Astrocyte of the cerebellum (primary cell): ENCODE results near the gene AAGAB.

Source experiments
- DNase-seq: peaks from one replicate; pipeline ENCODE4 v3.0.0-alpha.2; 2011; ENCODE audit warnings: low read depth
- H3K4me3 ChIP-seq: 2 replicates; pipeline ENCODE4 v1.5.1; 2011; ENCODE audit warnings: mild to moderate bottlenecking, low read depth, low read length, moderate library complexity
- CTCF ChIP-seq: IDR thresholded peaks from 2 replicates; pipeline ENCODE4 v1.5.1; 2012; ENCODE audit warnings: low read length, low read depth, moderate library complexity, mild to moderate bottlenecking; ENCODE audit errors: missing control alignments
- in situ Hi-C: cut with HindIII; loops from 2 replicates; pipeline ENCODE4 v1.10.0; 2017; ENCODE audit warnings: low sequenced_read_pairs

Gene AAGAB

GRCh38 chr15:67225336-67225735 is 29.1 kb downstream of the AAGAB start:
- in situ Hi-C loops = no loop called here
- TF ChIP-seq CTCF = no peak
- DNase-seq = no peak
- H3K4me3 ChIP-seq = no peak overlapping the region

GRCh38 chr15:67224889-67225288 is 29.6 kb downstream of the AAGAB start:
- DNase-seq = no peak
- TF ChIP-seq CTCF = no peak
- no peak overlapping the region for H3K4me3 ChIP-seq
- in situ Hi-C loops = no loop called here

- H3K4me3 ChIP-seq = no peak overlapping the region
- TF ChIP-seq CTCF = no peak
- DNase-seq = no peak
- in situ Hi-C loops = no loop called here
Measured at GRCh38 chr15:67219288-67219687, 35.2 kb downstream of the AAGAB start.

GRCh38 chr15:67218428-67218827 is 36.0 kb downstream of the AAGAB start:
- in situ Hi-C loops = no loop called here
- no peak for TF ChIP-seq CTCF
- H3K4me3 ChIP-seq = no peak overlapping the region
- DNase-seq = no peak

- in situ Hi-C loops = no loop called here
- TF ChIP-seq CTCF = no peak
- DNase-seq = no peak
Measured at GRCh38 chr15:67216859-67217258, 37.6 kb downstream of the AAGAB start.

GRCh38 chr15:67215102-67215501 is 39.4 kb downstream of the AAGAB start:
- TF ChIP-seq CTCF = no peak
- in situ Hi-C loops = no loop called here

More at GRCh38 chr15:67216859-67217258, 37.6 kb downstream of the AAGAB start:
- H3K4me3 ChIP-seq = no peak overlapping the region

GRCh38 chr15:67212684-67213367 is 41.6 kb downstream of the AAGAB start:
- no peak overlapping the region for H3K4me3 ChIP-seq
- in situ Hi-C loops = no loop called here
- no peak for TF ChIP-seq CTCF
- DNase-seq = no peak

More at GRCh38 chr15:67215102-67215501, 39.4 kb downstream of the AAGAB start:
- no peak overlapping the region for H3K4me3 ChIP-seq
- no peak for DNase-seq
